HG02852 (cell line): ENCODE results near the gene PLXDC2.
"Not testable (repeated sequence)": the region's sequence is repeated elsewhere in the genome, so short reads cannot be mapped to it uniquely, and the experiment has no call there.

Experiments
- ATAC-seq: cut with Tn5 transposase; IDR thresholded peaks from one replicate; pipeline ENCODE4 v1.9.1; 2021; ENCODE audit warnings: mild to moderate bottlenecking, moderate library complexity; ENCODE audit not compliant: unreplicated experiment

PLXDC2 gene

DNA sequence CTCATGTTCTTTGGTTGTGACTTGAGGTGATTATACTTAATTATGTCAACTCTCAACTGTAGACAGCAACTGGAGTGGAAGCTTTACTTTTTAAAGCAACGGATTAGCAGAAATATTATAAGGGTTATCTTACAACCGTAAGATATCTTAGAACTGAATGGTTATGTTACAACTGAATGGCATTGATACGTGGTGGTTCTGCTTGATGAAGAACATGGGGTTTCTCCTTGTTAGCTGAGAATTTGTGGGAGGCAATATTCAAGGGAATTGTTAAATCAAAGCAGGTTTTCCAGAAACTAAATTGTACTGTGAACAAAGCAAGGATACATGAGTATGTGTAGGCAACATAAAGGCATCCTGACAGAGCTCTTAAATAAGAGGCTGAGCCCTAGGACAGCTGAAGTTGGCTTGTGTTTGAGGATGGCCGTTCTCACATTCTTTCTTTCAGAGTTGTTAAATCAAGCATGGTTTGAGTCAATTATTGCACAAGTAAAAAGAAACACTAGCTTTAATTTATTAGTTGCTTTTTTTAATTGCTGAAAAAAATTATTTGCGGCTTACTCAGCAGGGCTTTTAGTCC is 350.0 kb downstream of the PLXDC2 start:
- no peak for ATAC-seq

DNA sequence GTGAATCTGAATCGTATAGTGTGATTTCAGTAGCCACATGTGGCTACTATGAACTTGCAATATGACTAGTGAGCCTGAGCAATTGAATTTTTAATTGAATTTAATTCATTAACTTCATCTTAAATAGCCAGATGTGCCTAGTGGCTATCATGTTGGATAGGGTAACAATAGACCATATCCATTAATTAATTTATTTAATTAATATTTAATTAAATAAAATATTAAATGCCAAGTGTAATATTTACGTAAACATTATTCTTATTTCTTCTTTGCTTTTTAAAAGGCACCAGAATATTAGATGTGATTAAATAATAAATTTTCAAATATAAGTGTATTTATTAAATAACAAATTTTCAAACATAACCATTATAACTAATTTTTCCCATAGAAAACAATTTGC is 354.4 kb downstream of the PLXDC2 start:
- ATAC-seq = no peak

DNA sequence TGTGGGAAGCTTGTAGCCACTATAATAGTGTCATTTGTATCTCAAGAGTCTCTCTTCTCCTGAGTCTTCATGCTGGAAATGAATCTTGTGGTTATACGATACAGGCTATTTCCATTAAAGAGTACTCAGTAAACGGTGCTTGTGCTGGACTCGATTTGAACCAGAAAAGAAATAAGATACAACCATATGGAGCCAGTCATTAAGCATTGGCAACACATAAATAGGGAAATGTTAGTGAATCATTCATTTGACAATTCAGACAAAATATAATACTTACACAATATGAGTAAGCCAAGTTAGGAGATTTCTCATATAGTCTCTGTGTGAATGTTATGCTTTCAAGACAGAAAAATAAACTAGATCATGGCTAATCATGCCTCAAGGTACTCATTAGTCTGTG is 356.8 kb downstream of the PLXDC2 start:
- no peak for ATAC-seq

DNA sequence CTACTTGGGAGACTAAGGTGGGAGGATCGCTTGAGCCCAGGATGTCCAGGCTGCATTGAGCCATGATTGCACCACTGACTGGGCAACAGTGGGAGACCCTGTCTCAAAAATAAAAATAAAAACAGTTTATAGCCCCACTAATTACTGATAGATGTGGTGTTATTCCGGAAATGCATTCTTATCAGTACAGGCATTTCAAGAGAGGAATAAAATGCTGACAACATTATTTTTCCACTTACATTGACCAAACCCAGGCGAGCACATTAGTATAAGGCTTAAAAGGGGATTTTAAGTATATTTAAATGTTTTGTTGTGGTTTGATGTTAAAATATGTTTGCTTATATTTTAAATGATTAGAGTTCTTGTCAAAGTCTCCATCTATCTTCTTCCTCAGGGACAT is 359.5 kb downstream of the PLXDC2 start:
- no peak for ATAC-seq

DNA sequence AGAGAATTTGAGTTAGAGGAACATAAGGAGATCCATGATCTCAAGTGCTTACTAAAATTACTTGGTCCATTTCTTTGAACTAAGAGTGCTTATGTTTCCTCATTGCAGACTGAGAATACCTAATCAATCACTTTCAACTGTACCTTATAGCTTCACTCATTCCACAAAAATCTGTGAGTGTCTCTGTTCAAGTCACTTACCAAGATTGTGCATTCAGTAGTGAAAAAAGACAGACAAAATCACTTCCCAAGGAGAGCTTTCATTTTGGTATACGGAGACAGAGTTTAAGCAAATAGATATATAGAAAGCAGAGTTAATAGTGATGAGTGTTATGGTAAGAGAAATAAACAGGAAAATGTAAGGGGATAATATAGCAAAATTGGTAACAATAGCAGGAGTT is 364.5 kb downstream of the PLXDC2 start:
- no peak for ATAC-seq

DNA sequence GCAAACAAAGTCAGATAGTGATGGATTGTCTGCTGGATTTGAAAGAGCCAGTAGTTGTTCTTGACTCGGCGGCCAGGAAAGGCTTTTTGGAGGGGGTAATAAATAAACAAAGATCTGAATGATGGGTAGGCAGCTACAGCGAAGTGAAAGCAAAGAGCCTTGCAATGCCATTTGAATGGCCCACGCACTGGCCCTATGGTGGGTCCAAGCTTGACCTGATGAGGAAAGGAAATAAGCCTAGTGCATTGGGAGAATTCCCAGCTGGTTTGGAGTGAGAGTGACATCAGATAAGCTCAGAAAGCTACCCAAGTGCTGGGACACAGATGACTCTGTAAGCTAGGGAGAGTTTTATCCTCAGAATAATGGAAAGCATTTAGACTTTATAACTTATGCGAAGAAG is 365.2 kb downstream of the PLXDC2 start:
- no peak for ATAC-seq

DNA sequence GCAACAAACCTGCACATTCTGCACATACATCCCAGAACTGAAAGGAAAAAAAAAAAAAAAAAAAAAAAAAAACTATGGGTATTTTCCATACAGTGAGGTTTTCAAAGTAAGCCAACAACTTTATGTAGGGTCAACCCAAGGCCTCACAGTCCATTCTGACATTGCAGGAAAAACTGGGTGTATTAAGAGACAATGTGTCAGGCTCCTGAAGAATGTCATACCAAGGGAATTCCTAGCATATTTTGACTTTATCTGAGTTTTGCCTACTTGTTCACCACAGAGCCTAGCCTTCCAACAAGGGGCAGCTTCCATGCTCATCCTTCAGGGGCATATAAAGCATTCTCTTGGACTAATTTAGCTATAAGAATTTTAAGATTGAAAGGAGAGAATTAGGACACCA is 368.9 kb downstream of the PLXDC2 start:
- ATAC-seq = no peak

DNA sequence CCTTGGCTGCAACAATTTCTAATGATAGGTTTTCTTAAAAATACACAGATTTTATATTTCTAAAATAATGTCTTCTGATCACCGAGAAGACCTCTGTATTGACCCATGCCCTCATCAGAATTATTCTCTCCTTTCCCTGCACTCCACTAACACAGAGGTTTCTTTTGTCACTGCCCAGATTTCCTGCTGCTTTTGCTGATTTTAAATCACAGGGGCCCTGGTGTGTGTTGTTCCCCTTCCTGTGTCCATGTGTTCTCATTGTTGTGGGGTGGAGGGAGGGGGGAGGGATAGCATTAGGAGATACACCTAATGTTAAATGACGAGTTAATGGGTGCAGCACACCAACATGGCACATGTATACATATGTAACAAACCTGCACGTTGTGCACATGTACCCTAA is 375.2 kb downstream of the PLXDC2 start:
- not testable (repeated sequence) for ATAC-seq

DNA sequence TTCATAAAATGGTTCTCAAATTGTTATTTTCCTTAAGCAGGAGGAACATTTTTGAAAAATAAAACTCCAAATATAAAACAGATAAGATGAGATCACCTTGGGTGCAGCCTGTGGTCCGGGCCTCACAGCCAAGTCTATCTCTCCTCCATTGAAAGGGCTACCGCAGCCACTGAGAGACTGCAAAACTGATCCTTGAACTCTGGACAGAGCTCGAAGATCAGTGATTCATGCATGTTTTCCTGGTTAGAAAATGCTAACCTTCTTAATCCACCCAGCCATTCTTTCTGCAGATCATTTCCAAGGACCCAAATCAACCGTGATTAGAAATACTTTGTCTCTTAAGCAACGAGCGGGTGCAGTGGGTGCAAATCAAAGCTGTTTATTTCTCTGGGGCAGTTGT is 378.8 kb downstream of the PLXDC2 start:
- ATAC-seq = no peak

DNA sequence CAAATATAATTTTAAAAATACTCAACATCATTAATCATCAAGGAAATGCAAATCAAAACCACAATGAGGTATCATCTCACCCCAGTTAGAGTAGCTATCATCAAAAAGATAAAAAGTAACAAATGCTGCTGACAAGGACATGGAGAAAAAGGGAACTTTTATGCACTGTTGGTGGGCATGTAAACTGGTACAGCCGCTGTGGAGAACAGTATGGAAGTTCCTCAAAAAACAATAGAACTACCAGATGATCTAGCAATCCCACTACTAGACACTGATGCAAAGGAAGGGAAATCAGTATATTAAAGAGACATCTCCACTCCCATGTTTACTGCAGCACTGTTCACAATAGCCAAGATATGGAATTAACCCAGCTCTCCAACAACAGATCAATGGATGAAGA is 384.5 kb downstream of the PLXDC2 start:
- no peak for ATAC-seq

DNA sequence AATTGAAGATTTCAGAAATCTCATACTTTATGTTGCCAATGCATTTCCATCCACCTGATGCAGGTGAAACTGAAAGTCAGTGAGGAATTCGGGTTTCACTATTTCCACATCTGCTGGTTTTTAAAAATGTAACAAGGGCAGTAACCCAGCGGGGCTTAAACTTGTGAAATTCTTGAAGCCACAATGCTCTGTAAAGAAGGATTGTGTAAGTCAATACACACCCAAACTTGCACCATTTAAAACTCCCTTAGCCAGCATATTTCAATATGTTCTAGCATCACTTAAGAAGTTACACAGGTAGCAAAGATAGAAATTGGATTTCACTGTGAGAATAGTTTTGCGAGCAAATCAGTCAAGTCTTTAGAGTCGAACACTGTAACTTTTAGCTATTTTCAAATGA is 386.1 kb downstream of the PLXDC2 start:
- no peak for ATAC-seq

DNA sequence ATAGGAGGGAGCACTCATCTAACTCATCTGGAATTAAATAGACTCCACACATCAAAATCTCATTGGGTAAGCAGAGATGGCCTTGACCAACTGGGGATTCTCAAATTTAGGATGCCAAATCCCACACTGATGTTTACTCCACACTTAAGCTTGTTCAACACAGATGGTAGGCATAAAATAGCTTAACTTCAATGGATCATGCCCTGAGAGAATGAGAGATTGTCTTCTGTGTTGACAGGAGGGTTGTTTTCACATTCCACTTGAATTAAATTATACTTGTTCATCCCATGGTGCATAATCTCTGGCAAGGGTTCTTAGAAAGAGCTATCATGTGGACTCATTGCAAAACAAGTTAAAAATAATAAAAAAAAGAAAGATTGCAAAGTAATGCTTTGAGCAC is 391.4 kb downstream of the PLXDC2 start:
- no peak for ATAC-seq

DNA sequence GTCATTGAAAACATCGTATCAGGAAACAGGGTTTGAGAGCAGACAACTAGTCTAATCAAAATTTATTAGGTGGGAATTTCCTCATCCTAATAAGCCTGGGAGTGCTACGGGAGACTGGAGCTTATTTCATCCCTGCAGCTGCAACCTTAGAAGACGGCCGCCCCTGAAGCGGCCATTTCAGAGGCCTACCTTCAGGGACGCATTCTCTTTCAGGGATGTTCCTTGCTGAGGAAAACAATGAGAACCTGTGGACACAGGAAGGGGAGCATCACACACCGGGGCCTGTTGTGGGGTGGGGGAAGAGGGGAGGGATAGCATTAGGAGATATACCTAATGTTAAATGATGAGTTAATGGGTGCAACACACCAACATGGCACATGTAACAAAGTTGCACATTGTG is 392.9 kb downstream of the PLXDC2 start:
- ATAC-seq = not testable (repeated sequence)

DNA sequence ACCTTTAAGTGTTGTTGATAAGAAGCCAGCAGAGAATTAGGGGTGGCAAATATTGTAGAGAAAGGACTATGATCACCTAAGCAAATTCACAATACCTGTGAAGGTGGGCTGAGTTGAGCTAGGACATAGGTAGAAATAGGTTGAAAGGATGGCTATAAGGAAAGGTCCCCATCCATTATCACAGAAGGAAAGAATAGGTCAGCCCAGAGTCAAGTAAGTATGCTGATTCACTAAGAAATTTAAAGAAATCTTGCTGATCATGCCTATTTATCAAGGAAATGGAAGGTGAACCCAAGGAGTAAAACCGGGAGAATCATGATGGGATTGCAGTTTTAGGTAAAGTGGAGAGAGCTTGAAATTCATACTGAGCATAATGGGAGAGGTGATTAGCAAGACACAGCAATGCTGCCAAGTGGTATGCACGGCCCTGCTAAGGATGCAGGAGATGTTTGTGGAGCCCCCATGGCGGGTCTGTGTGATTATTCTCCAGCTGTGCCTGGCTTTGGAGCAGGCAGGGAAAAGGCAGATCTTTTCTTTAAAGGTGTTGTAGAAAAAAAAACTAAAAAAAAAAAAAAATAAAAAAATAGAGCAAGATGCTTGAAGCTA is 399.4 kb downstream of the PLXDC2 start:
- no peak for ATAC-seq

DNA sequence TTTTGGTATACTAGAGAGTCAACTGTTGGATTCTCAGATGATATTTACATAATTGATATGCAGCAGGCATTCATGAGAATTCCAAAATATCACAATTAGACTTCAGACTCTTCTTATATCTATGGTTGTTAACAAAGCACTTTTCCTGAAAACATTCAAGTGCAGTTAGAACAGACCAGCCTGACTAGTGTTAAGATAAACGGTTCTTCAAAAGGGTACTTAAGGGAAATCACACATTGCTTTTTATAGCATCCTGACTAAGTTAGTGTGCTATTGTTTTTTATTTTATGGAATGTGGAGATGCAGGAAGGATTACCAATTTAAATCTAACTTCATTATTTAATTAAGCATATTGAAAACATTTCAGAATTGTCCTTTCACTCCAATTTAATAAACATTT is 405.1 kb downstream of the PLXDC2 start:
- no peak for ATAC-seq

DNA sequence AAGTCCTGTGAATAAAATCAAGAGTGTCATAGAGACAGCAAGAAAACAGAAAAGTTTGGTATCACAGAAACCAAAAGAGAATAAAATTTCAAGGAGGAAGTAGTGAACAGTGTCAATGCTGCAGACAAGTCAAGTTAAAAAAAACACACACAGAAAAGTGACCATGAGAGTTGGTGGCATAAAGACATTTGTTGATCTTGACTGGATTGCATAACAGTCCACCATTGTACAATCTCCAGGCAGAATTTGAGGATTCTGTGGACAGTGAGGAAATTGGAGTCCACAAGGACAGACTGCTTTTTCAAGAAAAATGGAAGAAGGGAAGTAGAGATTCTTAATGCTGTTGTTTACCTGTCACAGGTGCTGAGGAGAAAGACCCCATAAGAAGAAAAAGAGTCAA is 412.5 kb downstream of the PLXDC2 start:
- ATAC-seq = no peak

DNA sequence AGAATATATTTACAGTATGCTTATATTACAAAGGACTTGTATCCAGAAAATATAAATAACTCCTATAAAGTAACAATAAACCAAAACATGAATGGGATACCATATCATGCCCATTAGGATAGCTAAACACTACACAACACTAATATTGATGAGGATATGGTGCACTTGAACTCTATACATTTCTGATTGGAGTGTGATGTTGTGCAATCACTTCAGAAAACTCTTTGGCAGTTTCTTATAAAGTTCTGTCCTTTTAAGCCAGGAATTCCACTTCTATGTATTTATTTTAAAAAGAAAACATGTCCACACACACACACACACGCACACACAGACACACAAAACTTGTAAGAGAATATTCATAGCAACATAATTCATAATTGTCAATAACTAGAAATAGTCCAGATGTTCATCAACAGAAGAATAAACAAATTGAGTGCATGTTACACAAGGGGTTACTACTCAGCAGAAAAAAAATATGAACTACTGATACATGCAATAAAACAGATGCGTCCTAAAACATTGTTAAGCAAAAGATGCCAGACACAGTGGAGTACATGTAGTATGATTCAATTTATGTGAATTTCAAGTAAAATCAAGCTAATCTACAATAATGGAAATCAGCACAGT is 416.0 kb downstream of the PLXDC2 start:
- no peak for ATAC-seq

DNA sequence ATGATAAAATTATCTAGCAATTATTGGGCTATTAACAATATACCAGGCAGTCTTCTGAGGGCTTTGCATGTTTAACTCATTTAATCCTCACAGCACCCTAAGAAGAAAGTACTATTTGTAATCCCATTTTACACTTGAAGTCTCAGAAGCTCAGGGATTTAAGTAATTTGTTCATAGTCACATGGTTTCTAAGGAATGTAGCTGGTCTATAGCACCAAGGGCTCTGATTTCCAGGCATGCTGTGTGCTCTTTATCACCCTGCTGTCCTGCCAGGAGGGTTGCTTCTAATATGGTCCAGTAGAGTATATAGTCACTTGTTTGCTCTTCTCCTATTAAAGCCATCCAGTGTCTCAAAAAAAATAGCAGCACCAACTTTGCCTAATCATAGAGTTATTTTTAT is 417.2 kb downstream of the PLXDC2 start:
- ATAC-seq = no peak

DNA sequence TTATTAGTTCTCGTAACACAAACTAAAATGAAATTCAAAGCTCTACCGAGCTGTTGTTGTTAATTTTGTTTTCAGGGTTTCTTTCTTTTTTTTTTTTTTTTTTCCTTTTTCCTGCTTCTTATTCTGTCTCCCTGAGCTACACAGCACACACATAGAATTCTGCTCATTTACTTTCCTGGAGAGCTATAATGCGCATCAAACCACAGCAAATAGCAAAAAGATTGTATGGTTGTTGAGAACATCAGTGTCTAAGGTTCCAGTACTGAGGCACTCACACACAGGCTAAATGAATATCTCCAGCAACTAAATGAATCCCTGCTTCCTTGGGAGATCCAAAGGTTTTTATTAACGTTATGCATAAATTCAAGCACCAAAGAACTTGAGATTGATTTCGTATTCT is 418.3 kb downstream of the PLXDC2 start:
- no peak for ATAC-seq

DNA sequence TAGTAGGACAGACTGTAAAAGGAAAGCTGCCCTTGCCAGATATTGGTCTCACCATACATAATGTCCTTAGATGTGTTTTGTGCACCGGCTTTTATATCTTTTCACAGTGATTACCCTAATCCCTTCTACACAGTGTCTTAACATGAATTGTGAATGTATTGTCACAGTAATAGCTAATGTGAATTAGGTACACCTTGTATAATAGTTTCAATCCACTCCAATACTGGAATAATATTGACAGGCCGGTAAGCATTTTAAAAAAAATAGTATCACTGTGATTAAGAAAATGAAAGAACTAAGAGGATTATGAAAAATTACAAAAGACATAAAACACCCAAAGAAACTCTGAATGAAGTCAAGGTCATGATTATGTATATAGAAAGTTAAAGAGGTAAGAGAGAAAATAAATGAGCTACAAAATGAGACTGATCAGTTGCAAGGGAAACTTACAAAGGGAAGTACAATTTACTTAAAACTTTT is 420.9 kb downstream of the PLXDC2 start:
- ATAC-seq = no peak

DNA sequence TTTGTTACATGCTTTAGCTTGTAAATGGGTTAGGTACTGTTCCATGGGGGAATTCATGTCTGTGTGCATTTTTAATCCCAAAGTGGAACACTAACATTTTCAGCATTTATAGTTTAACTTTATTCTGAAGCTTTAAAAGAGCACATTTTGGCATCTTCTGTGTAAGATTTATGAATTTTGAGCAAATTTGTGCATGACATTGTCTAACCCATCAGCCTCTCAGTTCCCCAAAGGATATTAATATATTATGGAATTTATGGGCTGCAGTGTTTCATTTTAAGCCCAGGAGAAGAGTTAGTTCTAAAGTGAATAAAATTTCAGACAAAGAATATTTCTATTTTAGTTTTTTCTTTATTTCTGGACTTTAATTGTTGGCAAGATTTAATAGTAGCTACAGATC is 421.4 kb downstream of the PLXDC2 start:
- ATAC-seq = no peak

DNA sequence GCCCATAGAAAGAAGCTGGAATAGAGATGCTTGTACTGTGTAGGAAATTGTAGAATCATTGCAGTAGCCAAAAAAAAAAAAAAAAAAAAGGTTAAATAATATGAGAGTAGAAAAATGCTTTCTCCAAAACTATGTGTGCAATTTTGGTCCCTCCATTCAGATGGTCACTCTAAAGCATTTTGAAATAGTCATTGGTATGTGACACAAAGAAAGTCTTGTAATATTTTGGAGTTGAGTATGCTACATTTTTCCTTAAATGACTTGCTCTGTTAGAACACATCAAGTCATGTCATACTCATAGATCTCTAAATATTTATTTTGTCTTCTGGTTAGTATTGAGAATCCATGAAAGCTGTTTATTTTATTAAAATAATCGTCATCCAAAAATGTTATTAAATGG is 424.4 kb downstream of the PLXDC2 start:
- ATAC-seq = no peak

DNA sequence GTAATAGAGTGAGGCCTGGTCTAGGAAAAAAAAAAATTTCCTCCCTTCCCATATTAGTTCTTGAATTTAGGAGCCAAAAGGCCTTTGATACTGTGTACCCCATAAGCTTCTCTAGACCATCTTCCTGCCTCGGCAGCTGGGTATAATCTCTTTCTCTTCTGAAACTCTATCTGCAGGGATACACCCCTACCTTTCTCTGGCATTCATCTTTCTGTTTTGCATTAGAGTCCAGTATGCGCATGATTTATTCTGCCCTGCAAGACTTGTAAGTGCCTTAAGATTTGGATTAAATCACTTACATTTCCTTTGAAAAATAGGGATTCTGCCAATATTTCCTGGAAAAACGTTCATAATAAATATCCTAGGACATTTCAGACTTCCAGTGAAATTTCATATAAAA is 431.2 kb downstream of the PLXDC2 start:
- no peak for ATAC-seq
